Amniotic epithelial cell (primary cell): ENCODE results near the gene CKS1B.
A peak's percentile ranks its signal among the peaks of the same experiment; 100 is the strongest.

Source experiments
- DNase-seq: peaks from one replicate; pipeline ENCODE4 v3.0.0-alpha.2; 2010; ENCODE audit warnings: low read depth

CKS1B gene

DNA sequence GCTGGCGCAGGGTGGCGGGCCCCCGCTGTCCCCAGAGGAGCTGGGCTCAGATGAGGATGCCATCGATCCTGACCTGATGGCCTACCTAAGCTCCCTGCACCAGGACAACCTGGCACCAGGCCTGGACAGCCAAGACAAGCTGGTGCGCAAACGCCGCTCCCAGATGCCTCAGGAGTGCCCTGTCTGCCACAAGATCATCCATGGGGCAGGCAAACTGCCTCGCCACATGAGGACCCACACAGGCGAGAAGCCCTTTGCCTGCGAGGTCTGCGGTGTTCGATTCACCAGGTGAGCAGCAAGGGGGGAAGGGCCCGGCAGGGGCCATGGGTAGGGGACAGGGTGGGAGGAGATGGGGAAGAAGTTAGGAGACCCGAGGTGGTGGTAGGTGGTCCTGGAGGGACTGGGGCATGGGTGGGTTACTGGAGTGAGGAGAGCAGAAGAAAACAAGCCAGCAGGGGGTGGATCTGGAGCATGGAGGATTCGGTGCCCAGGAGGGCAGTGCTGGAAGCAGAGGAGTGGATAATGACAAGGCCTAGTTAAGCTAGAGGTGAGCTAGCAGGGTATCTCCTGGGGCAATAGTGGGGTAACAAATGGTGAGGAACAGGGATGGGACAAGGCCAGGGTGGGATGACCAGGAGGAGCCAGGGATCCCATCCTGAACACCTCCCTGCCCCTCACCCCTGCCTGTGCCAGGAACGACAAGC, 41.2 kb downstream of the CKS1B start:
- DNase-seq = no peak

DNA sequence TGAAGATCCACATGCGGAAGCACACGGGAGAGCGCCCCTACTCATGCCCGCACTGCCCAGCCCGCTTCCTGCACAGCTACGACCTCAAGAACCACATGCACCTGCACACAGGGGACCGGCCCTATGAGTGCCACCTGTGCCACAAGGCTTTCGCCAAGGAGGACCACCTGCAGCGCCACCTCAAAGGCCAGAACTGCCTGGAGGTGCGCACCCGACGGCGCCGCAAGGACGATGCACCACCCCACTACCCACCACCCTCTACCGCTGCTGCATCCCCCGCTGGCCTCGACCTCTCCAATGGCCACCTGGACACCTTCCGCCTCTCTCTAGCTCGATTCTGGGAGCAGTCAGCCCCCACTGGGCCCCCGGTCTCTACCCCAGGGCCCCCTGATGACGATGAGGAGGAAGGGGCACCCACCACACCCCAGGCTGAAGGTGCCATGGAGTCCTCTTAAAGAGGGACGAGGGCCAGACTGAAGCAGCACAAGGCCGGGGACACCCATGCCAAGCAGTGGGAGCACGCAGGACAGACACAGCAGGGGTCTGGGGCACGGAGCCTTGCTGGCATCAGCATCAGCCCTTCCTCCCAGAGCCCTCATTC, 41.9 kb downstream of the CKS1B start:
- DNase-seq = no peak

DNA sequence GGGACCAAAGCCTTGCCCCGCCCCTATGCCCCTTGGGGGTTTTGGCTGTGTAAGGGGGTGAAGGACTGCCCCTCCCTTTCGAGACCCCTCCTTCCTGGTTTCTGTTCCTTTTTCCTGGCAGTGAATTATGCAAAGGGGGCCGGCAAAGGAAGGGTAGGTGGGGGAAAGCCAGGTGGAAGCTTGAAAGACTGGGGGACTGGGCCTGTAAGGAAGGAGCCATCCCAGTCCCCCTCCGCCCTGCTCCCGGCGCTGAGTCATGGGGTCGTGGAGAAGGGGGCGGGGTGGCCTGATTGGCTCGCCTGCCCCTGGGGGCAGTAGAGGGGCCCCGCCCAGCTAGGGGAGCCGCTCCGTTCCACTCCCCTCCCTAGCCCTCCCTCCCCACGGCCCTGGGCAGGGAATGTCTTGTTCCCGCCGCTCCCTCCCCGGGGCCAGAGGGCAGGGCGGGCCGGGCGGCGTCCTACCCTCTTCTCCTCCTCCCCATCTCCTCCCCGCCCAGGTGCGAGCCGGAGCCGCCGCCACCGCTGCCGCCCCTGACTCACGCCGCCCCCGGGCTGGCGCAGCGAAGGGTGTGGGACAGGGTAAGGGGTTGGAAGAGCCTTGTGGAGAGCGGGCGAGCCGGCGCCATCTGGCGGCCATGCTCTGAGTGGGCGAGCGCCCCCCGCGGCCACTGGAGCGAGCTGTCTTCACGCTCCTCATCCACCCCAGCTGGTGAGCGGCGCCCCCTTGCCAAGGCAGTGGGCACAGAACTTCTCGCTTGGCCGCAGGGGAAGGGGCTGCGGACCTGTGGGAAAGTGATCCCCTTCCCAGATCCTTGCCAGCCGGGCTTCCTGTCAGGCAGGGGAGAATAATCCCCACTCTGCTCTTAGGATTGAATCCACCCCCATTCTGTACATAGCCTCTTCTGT, 42.8 kb downstream of the CKS1B start:
- DNase-seq = peak; percentile 89

DNA sequence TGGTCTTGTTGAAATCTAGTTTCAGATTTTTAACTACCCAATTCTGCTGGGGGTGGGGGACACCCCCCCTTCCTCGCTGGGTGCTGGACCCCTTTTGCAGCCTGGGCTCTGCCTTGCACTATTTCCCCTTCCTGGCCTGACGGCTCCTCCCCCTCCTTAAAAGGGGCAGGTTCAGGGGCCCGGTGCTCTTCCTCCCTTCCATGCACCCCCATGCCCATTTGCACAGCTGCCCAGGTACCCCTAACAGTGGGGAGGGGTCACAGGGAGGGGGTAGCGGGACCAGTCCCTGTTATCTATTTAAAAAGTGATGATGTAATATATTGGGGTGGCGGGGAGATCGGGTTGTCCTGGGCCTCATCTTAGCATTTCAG, 43.5 kb downstream of the CKS1B start:
- DNase-seq = no peak

DNA sequence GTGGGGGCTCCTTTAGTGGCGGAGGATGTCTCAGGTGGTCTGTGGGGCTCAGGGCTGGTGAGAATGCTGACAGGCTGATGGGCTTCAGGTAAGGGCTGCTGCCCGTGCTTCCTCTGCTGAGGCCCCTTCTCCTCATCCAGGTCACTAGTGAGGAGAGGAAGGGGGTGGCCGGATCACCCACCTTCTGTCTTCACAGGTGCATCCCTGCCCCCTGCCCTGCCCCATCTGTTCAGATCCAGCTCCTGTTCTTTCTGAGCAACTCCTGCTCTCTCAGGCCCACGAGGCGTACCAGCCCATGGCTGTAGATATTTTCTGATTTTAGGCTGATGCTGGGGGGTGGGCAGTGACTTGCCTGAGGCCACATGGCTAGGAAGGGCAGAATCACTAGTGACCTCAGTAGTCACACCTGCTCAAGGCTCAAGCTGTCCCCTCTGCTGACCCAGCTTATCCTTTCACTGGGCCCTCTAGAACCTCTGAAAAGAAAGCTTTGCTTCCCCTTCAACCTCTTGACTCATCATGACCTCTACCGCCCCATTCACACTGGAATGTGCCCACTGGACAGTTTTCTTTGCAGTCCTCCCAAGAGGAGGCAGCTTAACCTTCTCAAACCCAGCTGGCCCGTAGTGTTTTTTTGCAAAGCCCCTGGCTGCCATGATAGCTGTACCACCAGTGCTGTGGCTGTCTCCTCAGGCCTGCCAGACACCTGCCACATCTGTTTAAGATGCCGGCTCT, 44.3 kb downstream of the CKS1B start:
- DNase-seq = peak; percentile 31

DNA sequence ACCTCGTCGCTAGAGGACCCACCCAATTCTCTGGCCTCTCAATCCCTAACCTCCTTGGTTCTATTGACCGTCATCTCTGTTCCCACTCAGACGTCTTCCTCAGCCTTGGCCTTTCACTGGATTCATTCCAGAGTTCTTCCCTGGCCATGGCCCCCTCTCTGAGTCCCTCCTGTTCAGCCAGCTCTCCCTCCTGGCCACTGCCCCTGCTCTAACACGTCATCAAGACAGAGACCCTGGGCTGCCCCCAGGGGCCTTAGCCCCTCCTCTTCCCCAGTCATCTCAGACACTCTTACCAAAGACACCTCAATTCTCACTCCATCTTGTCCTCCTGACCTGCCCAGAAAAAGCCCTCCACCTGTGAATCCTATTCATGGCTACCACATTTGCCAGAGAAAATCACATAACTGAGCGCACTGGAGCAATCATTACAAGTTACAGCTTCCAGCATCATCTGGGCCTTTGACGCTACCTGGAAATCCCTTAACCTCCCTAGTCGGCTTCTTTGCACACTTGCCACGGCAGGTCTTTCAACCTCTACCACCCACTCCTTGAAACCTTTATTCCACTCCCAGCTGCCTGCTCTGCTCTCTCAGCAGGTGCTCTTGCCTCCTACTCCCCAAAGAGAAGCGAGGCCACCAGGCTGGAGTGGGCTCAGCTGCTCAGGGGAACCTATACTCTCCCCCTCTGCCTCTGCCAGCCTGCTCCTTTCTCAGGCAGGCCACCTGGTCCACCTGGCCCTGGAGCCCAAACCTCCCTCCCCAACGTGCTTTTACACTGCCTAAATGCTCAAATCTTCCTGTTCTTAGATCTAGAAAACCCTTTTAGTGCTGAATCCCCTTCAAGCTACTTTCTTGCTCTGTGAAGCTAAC, 45.1 kb downstream of the CKS1B start:
- no peak for DNase-seq

DNA sequence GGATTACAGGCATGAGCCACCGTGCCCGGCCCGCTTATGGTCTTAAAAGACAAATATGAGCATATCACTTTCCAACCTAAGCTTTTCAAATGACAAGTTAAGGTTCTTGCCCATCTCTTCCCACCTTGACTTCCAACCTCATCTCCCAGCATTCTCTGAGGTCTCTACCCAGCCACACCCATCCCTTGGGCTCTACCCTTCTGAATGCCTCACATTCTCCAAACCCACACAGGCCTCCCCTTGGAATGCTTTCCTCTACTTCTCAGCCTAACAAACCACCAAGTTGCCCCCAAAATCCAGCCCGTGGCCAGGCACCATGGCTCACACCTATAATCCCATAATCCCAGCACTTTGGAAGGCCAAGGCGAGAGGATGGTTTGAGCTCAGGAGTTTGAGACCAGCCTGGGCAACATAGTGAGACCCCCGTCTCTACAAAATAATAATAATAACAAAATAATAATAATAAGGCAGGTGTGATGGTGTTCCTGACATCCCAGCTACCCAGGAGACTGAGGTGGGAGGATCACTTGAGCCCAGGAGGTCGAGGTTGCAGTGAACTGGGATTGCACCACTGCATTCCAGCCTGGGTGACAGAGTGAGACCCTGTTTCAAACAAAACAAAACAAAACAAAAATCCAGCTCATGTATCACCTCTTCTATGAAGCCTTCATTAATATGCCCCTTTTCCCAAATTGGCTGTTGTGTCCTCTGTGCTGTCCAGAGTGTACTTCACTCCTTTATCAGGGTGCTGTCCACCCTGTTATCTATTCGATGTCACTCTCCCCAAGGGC, 47.9 kb downstream of the CKS1B start:
- no peak for DNase-seq

DNA sequence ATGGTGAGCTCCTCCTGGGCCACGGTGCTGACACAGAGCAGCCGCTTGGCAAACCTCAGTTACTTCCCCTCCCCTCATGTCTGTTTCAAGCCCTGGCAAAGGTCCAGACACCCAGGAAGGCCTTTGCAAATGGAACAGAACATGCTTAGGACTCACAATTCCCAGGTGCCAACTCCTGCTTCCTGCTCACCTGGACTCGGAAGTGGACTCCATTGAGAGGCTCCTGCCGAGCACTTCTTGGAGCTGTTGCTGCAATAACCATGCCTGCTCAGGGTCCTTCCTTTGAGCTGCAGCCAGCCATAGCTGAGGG, 48.4 kb downstream of the CKS1B start:
- DNase-seq = no peak

DNA sequence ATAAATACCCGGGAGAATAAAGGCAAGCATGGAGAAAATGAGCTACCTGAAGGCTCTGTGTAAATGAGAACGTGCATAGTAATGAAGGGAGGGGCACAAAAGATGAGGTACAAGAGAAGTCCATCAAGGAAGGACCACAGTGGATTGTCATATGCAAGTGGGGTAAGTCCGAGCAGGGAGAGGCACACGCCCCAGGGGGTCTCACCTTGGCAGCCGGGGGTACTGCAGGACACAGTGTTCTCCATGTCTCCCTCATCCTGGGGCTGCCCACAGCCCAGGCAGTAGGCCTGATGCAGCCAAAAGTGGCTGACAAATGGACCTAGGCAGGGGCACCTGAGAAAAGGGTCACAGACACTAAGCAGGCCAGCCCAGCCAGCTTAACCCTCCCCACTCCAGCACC, 49.1 kb downstream of the CKS1B start:
- DNase-seq = no peak

DNA sequence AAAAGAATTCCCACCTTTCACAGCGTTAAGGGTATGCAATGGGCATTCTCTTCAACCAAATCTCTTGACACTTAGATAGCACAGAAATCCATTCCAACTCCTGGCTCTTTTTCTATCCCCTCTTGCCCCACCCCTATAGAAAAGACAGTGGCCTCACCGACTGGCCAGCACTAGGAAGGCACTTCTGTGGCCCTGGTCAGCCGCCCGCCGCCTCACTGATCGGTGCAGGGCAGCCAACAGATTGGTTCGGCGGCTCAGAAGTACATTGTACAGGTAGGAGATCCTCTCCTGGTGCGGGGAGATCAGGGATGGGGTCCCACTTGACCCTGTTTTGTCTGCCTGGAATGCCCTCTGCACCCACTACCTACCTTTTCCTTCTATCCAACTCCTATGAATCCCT, 49.8 kb downstream of the CKS1B start:
- no peak for DNase-seq

DNA sequence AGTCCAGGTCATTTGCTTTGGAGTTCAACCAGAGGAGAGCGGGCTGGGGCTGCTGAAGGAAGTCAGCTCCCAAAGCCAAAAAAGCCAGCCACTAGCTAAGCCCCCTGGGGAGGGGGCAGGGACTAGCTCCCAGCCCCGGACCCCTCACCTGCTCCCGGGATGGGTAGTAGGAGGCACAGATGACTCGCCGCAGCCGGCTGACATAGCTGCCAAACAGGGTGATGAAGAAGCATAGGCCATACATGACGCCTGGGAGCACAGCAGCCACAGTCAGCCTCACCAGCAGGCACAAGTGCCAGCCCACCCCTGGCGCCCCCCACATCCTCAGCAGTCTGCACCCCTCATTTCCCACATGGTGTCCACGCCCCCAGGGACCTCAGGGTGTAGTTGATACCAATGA, 51.7 kb downstream of the CKS1B start:
- no peak for DNase-seq

DNA sequence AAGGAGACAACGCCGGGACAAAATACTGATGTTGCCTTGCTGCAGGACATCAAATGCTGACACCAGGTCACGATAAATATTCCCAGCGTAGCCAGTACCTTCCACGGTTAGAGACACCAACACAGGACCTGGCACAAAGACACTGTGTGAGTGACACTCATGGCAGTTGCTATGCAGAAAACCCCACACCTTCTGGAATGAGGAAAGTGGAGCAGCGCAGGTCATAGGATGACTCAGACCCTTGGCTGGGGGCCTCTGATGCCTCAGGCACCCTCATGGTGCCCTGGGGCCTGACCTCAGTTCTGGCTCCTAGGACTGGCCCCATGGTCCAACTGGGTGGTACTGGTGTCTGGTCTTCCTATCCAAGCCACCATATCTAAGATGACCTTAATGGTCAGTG, 52.1 kb downstream of the CKS1B start:
- DNase-seq = peak; percentile 27
